Naive thymus-derived CD4-positive, alpha-beta T cell (primary cell): ENCODE results near the gene SCT. TPM values are rescaled to one million over a fixed set of nuclear protein-coding genes. Genes with fewer than 3 reads are reported as not detected.

ENCODE experiments used
- ATAC-seq: fragments of 150-1000 bp; cut with Tn5 transposase; 2 replicates; pipeline ENCODE4 v1.10.0; 2021; ENCODE audit warnings: mild to moderate bottlenecking, moderate library complexity
- CTCF ChIA-PET: fragments of 350-600 bp; sonication (Branson Sonifier 250); formaldehyde crosslinking; loops from one replicate; lab custom pipeline; 2021; ENCODE audit warnings: antibody characterized with exemption; lab: Charles Lee
- POLR2A ChIA-PET: fragments of 350-600 bp; sonication (Branson Sonifier 250); formaldehyde crosslinking; loops from one replicate; lab custom pipeline; 2021; ENCODE audit warnings: antibody characterized with exemption, inconsistent platforms; lab: Charles Lee
- DNase-seq, 9 donors: peaks; one replicate each; pipeline versions ENCODE4 v3.0.0 to v3.0.0-alpha.2; 2020 to 2022; ENCODE audit warnings: mixed read lengths in 1 of 9
- H3K27ac ChIP-seq: one replicate; pipeline ENCODE4 v1.7.0; 2013; ENCODE audit warnings: mild to moderate bottlenecking, low read depth, low read length, moderate library complexity
- H3K27me3 ChIP-seq, 2 donors: one replicate each; pipeline ENCODE4 v1.7.0; 2013; ENCODE audit warnings: low read length in 2 of 2, mild to moderate bottlenecking in 2 of 2, moderate library complexity in 2 of 2; ENCODE audit not compliant: control insufficient read depth in 2 of 2, insufficient read depth in 2 of 2
- H3K36me3 ChIP-seq, 3 experiments: 1 replicate in 2 of 3; 2 replicates in 1 of 3; pipeline ENCODE4 v1.7.0; 2013; ENCODE audit warnings: low read length in 3 of 3, mild to moderate bottlenecking in 3 of 3, moderate library complexity in 1 of 3; ENCODE audit not compliant: insufficient read depth in 3 of 3, control insufficient read depth in 2 of 3
- H3K4me1 ChIP-seq, 2 donors: one replicate each; pipeline ENCODE4 v1.7.0; 2013; ENCODE audit warnings: low read length in 2 of 2, mild to moderate bottlenecking in 2 of 2, moderate library complexity in 1 of 2; ENCODE audit not compliant: control insufficient read depth in 2 of 2, insufficient read depth in 2 of 2
- H3K4me3 ChIP-seq: 2 replicates; pipeline ENCODE4 v1.7.0; 2013; ENCODE audit warnings: mild to moderate bottlenecking, low read length
- H3K9me3 ChIP-seq, 3 experiments: 1 replicate in 2 of 3; 2 replicates in 1 of 3; pipeline ENCODE4 v1.7.0; 2013; ENCODE audit warnings: low read length in 3 of 3; ENCODE audit not compliant: control insufficient read depth in 2 of 3
- H3K27ac Mint-ChIP-seq, 9 donors: one replicate each; pipeline ENCODE4 v1.8.0; 2020 to 2022; ENCODE audit warnings: mixed read lengths in 9 of 9, mild to moderate bottlenecking in 8 of 9, moderate library complexity in 5 of 9, inconsistent platforms in 2 of 9
- H3K27me3 Mint-ChIP-seq, 5 donors: one replicate each; pipeline ENCODE4 v1.8.0; 2021 to 2022; ENCODE audit warnings: mixed read lengths in 5 of 5, mild to moderate bottlenecking in 1 of 5
- H3K36me3 Mint-ChIP-seq, 5 donors: one replicate each; pipeline ENCODE4 v1.8.0; 2020 to 2022; ENCODE audit warnings: mixed read lengths in 5 of 5, mild to moderate bottlenecking in 3 of 5, inconsistent platforms in 1 of 5
- H3K4me1 Mint-ChIP-seq, 7 donors: one replicate each; pipeline ENCODE4 v1.8.0; 2020 to 2022; ENCODE audit warnings: mixed read lengths in 7 of 7, mild to moderate bottlenecking in 3 of 7, inconsistent platforms in 1 of 7
- H3K4me3 Mint-ChIP-seq, 10 donors: one replicate each; pipeline ENCODE4 v1.8.0; 2020 to 2022; ENCODE audit warnings: mild to moderate bottlenecking in 10 of 10, mixed read lengths in 10 of 10, moderate library complexity in 6 of 10, inconsistent platforms in 2 of 10
- H3K9me3 Mint-ChIP-seq, 11 donors: one replicate each; pipeline ENCODE4 v1.8.0; 2020 to 2022; ENCODE audit warnings: mixed read lengths in 11 of 11, mild to moderate bottlenecking in 4 of 11, inconsistent platforms in 1 of 11, moderate library complexity in 1 of 11
- intact Hi-C, 2 donors: fragments of 100-400 bp; cut with micrococcal nuclease; formaldehyde crosslinking; loops; one replicate each; pipeline ENCODE4 v1.15.1; 2023
- polyA plus RNA-seq, 2 donors: library from polyadenylated mRNA; unstranded; fragments of 300-500 nt; fragmentation: Illumina TruSeq; gene quantifications; one replicate each; pipeline ENCODE4 v1.2.3, GENCODE V29; 2021
- total RNA-seq, 6 experiments: library from RNA in 5 of 6; stranded (reverse) in 5 of 6; gene quantifications; 1 replicate in 5 of 6; 2 replicates in 1 of 6; pipeline ENCODE4 v1.2.3 and lab custom pipeline; 2021 to 2026

Gene SCT
- total and polyA plus RNA-seq, 7 experiments from 2014 or later: not detected

DNA sequence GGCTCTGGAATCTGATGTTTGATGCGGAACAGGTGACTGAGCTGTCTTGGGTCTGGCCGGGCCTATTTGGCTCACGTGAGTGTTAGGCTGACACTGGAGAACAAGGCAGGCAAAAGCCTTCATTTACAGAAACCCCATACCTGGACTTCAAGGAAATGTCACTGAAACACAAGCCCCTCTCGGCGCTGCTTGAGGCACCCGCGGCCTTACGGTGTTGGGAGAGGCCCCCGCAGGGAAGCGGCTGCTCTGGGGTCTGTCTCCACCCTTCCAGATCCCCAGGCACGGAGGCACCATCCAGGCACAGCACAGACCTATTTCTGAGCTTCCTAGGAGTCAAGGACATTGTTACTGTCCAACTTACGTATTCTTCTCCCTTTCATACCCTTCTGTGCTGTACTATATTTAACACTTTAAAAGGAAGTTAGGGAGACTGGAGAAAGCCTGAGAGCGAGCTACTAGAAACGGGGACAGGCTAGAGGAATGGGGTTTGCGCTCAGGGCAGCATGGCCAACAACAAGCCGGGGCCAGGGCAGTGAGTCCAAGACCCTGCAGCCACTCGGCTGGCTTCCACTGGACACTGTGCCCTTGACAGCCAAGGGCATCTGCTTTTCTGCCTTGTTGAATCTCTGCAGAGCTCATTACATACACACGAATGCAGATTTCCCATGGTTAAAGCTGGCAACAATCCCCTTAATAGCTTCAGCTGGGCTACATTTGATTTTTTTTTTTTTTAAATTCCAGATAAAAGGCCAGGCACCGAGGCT lies 33.9 kb upstream of the SCT start:
- Mint-ChIP-seq H3K4me3 (no peak overlapping the region), H3K9me3 (no peaks in the 10 kb centered on the region), H3K27me3 (no peaks in the 10 kb centered on the region), H3K27ac (no peak overlapping the region), H3K4me1 (peaks cover 0 to 7% (median 0%) of the 10 kb centered on the region in 7 donors), H3K36me3 (peaks cover 0 to 20% (median 0%) of the 10 kb centered on the region in 5 donors)
- Histone ChIP-seq H3K27ac (no peak overlapping the region), H3K9me3 (no peaks in the 10 kb centered on the region), H3K4me1 (no peaks in the 10 kb centered on the region), H3K27me3 (no peaks in the 10 kb centered on the region), H3K36me3 (peaks cover 0 to 45% (median 0%) of the 10 kb centered on the region in 3 experiments), H3K4me3 (no peak overlapping the region)
- intact Hi-C loops: no loop called here
- ChIA-PET POLR2A (no interaction called here), CTCF (interaction anchor here (0.6 to 1.9 kb wide), 3 partner anchors 53 to 70 kb away, joined by 3 to 10 read pairs (median 3); no protein-coding TSS in a partner anchor)
- ATAC-seq (no peak), DNase-seq (no peak)

DNA sequence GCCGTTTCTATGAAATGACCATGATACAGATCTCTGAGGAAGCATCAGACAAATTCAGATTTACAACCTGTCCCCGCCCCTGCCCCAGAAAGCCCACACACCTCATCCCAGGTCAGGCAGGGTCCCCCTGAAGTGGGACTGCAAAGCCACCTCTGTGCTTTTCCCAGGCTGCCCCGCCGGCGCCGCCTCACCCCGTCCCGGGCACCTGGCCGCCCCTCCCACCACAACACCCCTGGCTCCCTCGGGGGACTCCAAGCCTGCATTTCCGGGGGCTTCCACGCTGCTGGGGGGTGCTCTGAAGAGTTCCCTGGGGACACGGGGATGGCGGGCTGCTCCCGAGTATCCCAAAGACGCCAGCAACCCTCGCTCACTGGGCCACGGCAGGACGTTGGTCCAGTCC lies 33.3 kb upstream of the SCT start:
- H3K27ac ChIP-seq: no peak overlapping the region
- no peaks in the 10 kb centered on the region for H3K4me1 ChIP-seq
- intact Hi-C loops: no loop called here
- Mint-ChIP-seq H3K4me3 (no peak overlapping the region), H3K36me3 (peaks cover 0 to 16% (median 0%) of the 10 kb centered on the region in 5 donors), H3K27ac (no peak overlapping the region), H3K4me1 (peaks cover 0 to 7% (median 0%) of the 10 kb centered on the region in 7 donors), H3K9me3 (no peaks in the 10 kb centered on the region), H3K27me3 (no peaks in the 10 kb centered on the region)
- ChIA-PET POLR2A (no interaction called here), CTCF (no interaction called here)
- no peak for DNase-seq
- H3K36me3 ChIP-seq: peaks cover 0 to 46% (median 0%) of the 10 kb centered on the region in 3 experiments
- ATAC-seq: no peak
- no peak overlapping the region for H3K4me3 ChIP-seq
- H3K9me3 ChIP-seq: no peaks in the 10 kb centered on the region
- H3K27me3 ChIP-seq: no peaks in the 10 kb centered on the region

DNA sequence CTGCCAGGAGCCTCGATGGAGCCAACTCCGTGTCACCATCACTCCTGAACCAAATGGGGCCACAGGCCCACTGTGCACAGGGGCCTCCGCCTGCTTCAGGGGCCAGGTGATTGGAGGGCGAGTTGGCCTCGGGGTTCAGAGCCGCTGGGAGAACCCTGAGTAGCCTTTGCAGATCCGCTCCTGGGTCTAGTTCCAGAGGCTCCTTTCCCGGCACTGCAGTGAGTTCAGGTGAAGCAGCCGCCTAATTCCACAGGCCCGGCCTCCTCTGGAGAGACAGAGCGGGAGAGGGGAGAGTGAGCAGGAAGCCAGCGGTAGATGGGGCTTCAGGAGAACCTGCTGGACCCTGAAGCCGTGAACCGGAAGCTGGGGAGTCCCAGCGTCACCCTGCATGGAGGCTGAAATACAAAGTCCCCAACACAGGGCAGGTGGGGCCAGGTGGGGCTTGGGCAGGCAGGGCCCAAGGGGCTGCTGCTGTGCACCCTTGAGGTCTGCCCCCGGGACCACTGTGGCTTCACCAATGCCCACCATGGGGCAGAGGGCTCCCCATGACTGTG lies 32.6 kb upstream of the SCT start:
- Mint-ChIP-seq H3K4me3 (no peak overlapping the region), H3K27me3 (no peaks in the 10 kb centered on the region), H3K27ac (no peak overlapping the region), H3K4me1 (peaks cover 0 to 7% (median 0%) of the 10 kb centered on the region in 7 donors), H3K36me3 (peaks cover 0 to 15% (median 0%) of the 10 kb centered on the region in 5 donors), H3K9me3 (no peaks in the 10 kb centered on the region)
- Histone ChIP-seq H3K27ac (no peak overlapping the region), H3K9me3 (no peaks in the 10 kb centered on the region), H3K4me3 (no peak overlapping the region), H3K4me1 (no peaks in the 10 kb centered on the region), H3K27me3 (no peaks in the 10 kb centered on the region), H3K36me3 (peaks cover 0 to 49% (median 0%) of the 10 kb centered on the region in 3 experiments)
- POLR2A ChIA-PET: no interaction called here
- no peak for DNase-seq
- CTCF ChIA-PET: no interaction called here
- ATAC-seq: no peak
- intact Hi-C loops: no loop called here

DNA sequence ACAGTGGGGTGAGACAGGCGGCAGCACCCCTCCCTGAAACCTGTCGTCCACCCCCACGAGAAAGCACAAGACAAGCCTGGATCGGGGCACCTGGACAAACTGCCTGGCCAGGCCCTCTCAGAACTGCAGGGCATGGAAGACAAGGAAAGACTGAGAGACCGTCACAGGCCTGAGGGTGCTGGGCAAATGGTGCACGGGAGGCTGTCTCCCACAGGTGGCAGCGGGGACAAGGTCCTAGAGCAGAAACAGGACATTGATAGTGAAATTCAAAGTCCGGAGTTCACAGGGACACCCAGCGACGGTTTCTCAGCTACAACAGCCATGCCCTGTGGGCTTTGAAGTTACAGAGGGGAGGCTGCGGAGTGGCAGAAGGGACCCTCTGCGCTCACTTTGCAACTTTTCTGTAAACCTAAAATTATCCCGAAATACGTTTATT lies 30.7 kb upstream of the SCT start:
- CTCF ChIA-PET: no interaction called here

DNA sequence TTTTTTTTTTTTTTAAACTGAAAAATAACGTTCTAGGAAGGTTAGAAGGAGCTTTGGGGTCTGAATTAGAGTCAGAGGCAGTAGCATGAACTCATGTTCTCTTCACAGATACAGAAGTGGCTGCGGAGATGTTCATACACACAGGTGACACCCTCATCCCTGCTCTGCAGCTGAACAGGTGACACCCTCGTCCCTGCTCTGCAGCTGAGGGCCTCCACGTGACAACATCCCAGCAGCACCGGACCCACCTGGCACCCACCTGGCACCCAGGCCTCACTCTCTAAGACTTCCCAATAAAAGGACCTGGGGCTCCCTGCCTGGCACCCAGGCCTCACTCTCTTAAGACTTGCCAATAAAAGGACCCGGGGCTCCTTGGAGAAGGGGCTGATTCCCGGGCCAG lies 29.9 kb upstream of the SCT start:
- POLR2A ChIA-PET: no interaction called here

More for the DNA sequence above, 30.7 kb upstream of the SCT start:
- Mint-ChIP-seq H3K4me3 (no peak overlapping the region), H3K4me1 (peaks cover 0 to 4% (median 1%) of the 10 kb centered on the region in 7 donors), H3K27ac (no peak overlapping the region), H3K27me3 (no peaks in the 10 kb centered on the region), H3K36me3 (peaks cover 0 to 19% (median 0%) of the 10 kb centered on the region in 5 donors), H3K9me3 (no peaks in the 10 kb centered on the region)
- intact Hi-C loops: no loop called here
- Histone ChIP-seq H3K4me1 (no peaks in the 10 kb centered on the region), H3K9me3 (no peaks in the 10 kb centered on the region), H3K27ac (no peak overlapping the region), H3K27me3 (no peaks in the 10 kb centered on the region), H3K36me3 (peaks cover 0 to 54% (median 4%) of the 10 kb centered on the region in 3 experiments), H3K4me3 (no peak overlapping the region)
- POLR2A ChIA-PET: no interaction called here
- ATAC-seq (no peak), DNase-seq (no peak)

DNA sequence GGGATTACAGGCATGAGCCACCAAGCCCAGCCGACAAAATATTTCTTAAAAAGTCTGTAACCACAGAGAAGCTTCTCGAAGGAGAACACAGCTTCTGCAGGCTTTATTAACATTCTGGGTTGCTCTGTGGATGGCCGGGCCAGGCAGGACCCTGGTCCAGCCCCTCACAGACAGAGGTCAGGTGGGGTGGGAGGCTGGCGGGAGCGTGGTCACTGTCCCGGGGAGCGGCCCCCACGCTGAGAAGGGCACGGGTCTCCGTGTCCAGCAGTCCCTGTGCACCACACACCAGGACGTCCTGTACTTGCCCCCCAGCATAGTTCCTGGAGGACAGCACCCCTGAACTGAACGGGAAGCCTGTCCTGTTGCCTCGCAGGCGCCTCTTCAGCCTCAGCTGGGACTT lies 29.4 kb upstream of the SCT start:
- Mint-ChIP-seq H3K4me1 (peaks cover 0 to 1% (median 0%) of the 10 kb centered on the region in 7 donors), H3K27me3 (no peaks in the 10 kb centered on the region), H3K9me3 (no peaks in the 10 kb centered on the region), H3K27ac (no peak overlapping the region), H3K4me3 (no peak overlapping the region), H3K36me3 (peaks cover 0 to 30% (median 5%) of the 10 kb centered on the region in 5 donors)
- Histone ChIP-seq H3K36me3 (peaks cover 0 to 59% (median 4%) of the 10 kb centered on the region in 3 experiments), H3K4me3 (no peak overlapping the region), H3K27ac (no peak overlapping the region), H3K9me3 (no peaks in the 10 kb centered on the region), H3K27me3 (no peaks in the 10 kb centered on the region), H3K4me1 (no peaks in the 10 kb centered on the region)
- ChIA-PET POLR2A (no interaction called here), CTCF (interaction anchor here (1.0 kb wide), 1 partner anchor 110 kb away, joined by 4 read pairs; no protein-coding TSS in a partner anchor)
- ATAC-seq (no peak), DNase-seq (no peak)
- intact Hi-C loops: no loop called here

More for the DNA sequence above, 29.9 kb upstream of the SCT start:
- peaks cover 0 to 26% (median 3%) of the 10 kb centered on the region in 5 donors for H3K36me3 Mint-ChIP-seq
- H3K27me3 Mint-ChIP-seq: no peaks in the 10 kb centered on the region
- CTCF ChIA-PET: no interaction called here
- Histone ChIP-seq H3K27ac (no peak overlapping the region), H3K4me1 (no peaks in the 10 kb centered on the region), H3K4me3 (no peak overlapping the region), H3K9me3 (no peaks in the 10 kb centered on the region), H3K36me3 (peaks cover 0 to 55% (median 4%) of the 10 kb centered on the region in 3 experiments), H3K27me3 (no peaks in the 10 kb centered on the region)
- peak overlapping the region in 1 of 9 donors; percentile 52 for H3K27ac Mint-ChIP-seq
- peaks cover 0 to 1% (median 0%) of the 10 kb centered on the region in 7 donors for H3K4me1 Mint-ChIP-seq
- no peak overlapping the region for H3K4me3 Mint-ChIP-seq
- DNase-seq (no peak), ATAC-seq (no peak)
- intact Hi-C loops: no loop called here
- H3K9me3 Mint-ChIP-seq: no peaks in the 10 kb centered on the region
